ENCODE data around the gene PCDHB8. TPM values are rescaled to one million over a fixed set of nuclear protein-coding genes. Genes with fewer than 3 reads are reported as not detected.
"Not testable (repeated sequence)": the region's sequence is repeated elsewhere in the genome, so short reads cannot be mapped to it uniquely, and the experiment has no call there.

Gene PCDHB8
- total RNA-seq, 1 experiment from 2014 or later, result 7.6 TPM

DNA sequence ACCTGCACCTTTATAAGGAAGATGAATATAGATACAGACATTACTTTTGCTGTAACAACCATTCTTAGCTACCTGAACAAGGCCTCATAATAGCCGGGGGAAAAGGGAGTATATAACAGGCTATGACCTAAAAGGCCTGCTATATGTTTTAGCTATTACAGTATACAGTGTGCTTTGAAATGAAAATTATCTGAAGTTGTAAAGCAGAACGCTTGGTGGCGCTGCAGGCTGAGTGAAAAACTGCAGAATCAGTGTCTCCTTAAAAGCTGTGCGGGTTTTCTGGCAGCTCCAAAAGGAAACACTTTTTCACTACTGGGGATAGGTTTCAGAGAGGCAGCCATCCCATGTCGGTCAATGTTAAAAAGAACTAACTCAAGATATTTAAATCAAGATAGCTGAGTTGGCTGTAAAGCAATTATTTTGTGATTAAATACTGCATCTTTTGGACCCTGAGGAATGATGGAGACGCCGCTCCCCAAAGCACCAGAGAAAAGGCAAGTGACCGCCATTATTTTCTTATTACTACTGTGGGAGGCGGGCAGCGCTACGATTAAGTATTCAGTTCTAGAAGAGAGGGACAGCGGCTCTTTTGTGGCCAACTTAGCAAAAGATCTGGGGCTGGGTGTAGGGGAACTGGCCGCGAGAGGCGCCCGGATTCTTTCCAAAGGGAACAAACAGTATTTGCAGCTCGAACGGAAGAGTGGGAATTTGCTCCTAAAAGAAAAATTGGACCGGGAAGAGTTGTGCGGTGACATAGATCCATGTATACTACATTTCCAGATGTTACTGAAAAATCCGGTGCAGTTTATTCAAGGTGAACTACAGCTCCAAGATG is 21.8 kb upstream of the PCDHB8 start:
- BruUV-seq (replicated peaks), result no TSS peak
- Histone ChIP-seq H3K27me3 (ENCODE audit: control insufficient read depth, insufficient read depth, low read length) (no peaks in the 10 kb centered on the region), H3K9me3 (ENCODE audit: control insufficient read depth, insufficient read depth, low read depth, low read length) (no peaks in the 10 kb centered on the region), H3K27ac (ENCODE audit: low read length) (peak overlapping the region; percentile 59), H3K4me3 (ENCODE audit: low read depth in 2 of 2, low read length in 2 of 2) (peak overlapping the region; percentile 47 to 49), H3K36me3 (ENCODE audit: control insufficient read depth, insufficient read depth, low read length) (no peaks in the 10 kb centered on the region), H3K4me1 (ENCODE audit: control insufficient read depth, insufficient read depth, low read length) (peaks cover 10% of the 10 kb centered on the region; the same call in 1 of the 2 replicates)
- POLR2A ChIA-PET, result no interaction called here
- intact Hi-C loops (cut with micrococcal nuclease; ENCODE audit: unreplicated experiment), result loop anchor here (2.0 kb wide), 1 partner anchor 55 kb away; the partner anchor contains the start of gene PCDHB3
- CTCF ChIA-PET, result interaction anchor here (0.6 to 1.9 kb wide), 9 partner anchors 15 to 321 kb away, joined by 3 to 10 read pairs (median 5); partner anchors contain the start of genes PCDHB14, PCDHB16, PCDHB2 and PCDHB8
- in situ Hi-C loops (cut with HindIII; ENCODE audit: low pct_unique_long_range_greater_than_20kb, low sequenced_read_pairs), result no loop called here
- ATAC-seq, result peak; percentile 92
- DNase-seq (ENCODE audit: low read depth, low spot score), result no peak
- TF ChIP-seq, protein P1, sequence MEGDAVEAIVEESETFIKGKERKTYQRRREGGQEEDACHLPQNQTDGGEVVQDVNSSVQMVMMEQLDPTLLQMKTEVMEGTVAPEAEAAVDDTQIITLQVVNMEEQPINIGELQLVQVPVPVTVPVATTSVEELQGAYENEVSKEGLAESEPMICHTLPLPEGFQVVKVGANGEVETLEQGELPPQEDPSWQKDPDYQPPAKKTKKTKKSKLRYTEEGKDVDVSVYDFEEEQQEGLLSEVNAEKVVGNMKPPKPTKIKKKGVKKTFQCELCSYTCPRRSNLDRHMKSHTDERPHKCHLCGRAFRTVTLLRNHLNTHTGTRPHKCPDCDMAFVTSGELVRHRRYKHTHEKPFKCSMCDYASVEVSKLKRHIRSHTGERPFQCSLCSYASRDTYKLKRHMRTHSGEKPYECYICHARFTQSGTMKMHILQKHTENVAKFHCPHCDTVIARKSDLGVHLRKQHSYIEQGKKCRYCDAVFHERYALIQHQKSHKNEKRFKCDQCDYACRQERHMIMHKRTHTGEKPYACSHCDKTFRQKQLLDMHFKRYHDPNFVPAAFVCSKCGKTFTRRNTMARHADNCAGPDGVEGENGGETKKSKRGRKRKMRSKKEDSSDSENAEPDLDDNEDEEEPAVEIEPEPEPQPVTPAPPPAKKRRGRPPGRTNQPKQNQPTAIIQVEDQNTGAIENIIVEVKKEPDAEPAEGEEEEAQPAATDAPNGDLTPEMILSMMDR (IDR thresholded peaks at IDR 0.05), result peak; percentile 84
- TF ChIP-seq SIN3A (IDR thresholded peaks at IDR 0.05; ENCODE audit: borderline replicate concordance, insufficient read depth, low read depth, low read length), result no peak

DNA sequence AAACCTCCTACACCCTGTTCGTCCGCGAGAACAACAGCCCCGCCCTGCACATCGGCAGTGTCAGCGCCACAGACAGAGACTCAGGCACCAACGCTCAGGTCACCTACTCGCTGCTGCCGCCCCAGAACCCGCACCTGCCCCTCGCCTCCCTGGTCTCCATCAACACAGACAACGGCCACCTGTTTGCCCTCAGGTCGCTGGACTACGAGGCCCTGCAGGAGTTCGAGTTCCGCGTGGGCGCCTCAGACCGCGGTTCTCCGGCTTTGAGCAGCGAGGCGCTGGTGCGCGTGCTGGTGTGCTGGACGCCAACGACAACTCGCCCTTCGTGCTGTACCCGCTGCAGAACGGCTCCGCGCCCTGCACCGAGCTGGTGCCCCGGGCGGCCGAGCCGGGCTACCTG is 20.2 kb upstream of the PCDHB8 start:
- H3K36me3 ChIP-seq (ENCODE audit: control insufficient read depth, insufficient read depth, low read length); BruUV-seq (replicated peaks); intact Hi-C loops (cut with micrococcal nuclease; ENCODE audit: unreplicated experiment); H3K27ac ChIP-seq (ENCODE audit: low read length); CTCF ChIA-PET; ATAC-seq; H3K9me3 ChIP-seq (ENCODE audit: control insufficient read depth, insufficient read depth, low read depth, low read length); H3K4me3 ChIP-seq (ENCODE audit: low read depth in 2 of 2, low read length in 2 of 2); POLR2A ChIA-PET; H3K4me1 ChIP-seq (ENCODE audit: control insufficient read depth, insufficient read depth, low read length); DNase-seq (ENCODE audit: low read depth, low spot score); in situ Hi-C loops (cut with HindIII; ENCODE audit: low pct_unique_long_range_greater_than_20kb, low sequenced_read_pairs); H3K27me3 ChIP-seq (ENCODE audit: control insufficient read depth, insufficient read depth, low read length): not testable (repeated sequence)

DNA sequence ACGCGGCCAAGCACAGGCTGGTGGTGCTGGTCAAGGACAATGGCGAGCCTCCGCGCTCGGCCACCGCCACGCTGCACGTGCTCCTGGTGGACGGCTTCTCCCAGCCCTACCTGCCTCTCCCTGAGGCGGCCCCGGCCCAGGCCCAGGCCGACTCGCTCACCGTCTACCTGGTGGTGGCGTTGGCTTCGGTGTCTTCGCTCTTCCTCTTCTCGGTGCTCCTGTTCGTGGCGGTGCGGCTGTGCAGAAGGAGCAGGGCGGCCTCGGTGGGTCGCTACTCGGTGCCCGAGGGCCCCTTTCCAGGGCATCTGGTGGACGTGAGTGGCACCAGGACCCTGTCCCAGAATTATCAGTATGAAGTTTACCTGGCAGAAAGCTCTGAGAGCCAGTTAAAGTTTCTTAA is 19.7 kb upstream of the PCDHB8 start:
- H3K27ac ChIP-seq (ENCODE audit: low read length); H3K27me3 ChIP-seq (ENCODE audit: control insufficient read depth, insufficient read depth, low read length); ATAC-seq; intact Hi-C loops (cut with micrococcal nuclease; ENCODE audit: unreplicated experiment); H3K4me3 ChIP-seq (ENCODE audit: low read depth in 2 of 2, low read length in 2 of 2); POLR2A ChIA-PET; H3K4me1 ChIP-seq (ENCODE audit: control insufficient read depth, insufficient read depth, low read length); H3K9me3 ChIP-seq (ENCODE audit: control insufficient read depth, insufficient read depth, low read depth, low read length); H3K36me3 ChIP-seq (ENCODE audit: control insufficient read depth, insufficient read depth, low read length); BruUV-seq (replicated peaks); in situ Hi-C loops (cut with HindIII; ENCODE audit: low pct_unique_long_range_greater_than_20kb, low sequenced_read_pairs); CTCF ChIA-PET; DNase-seq (ENCODE audit: low read depth, low spot score): not testable (repeated sequence)

DNA sequence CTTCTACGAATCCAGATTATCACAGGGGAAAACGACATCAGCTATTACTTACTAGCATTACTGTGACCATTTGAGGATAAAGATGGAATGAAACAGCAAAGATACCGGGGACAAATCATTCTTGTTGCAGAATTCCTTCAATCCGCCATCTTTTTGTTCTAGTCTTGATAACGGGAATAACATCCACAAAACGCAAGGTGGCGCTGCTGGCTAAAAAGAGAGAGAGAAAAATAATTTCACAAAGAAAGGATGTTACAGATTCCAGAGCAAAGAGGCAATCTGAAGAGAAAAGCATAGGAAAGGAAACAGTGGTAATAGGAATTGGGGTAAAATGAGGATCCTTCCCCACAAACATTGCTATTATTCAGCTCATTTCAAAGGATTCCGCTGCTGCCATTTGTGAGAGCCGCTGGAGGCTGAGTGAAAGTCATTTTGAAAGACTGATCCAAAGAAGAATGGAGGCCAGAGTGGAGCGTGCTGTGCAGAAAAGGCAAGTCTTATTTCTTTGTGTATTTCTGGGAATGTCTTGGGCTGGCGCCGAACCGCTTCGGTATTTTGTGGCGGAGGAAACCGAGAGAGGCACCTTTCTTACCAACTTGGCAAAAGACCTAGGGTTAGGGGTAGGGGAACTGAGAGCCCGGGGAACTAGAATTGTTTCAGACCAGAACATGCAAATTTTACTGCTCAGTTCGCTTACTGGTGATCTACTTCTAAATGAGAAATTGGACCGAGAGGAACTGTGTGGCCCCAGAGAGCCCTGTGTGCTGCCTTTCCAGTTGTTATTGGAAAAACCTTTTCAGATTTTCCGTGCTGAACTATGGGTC is 5.0 kb upstream of the PCDHB8 start, which contains the start of gene PCDHB7:
Gene PCDHB7, plus strand, starts transcription at position 264 of the 824 bp plus-strand sequence. Its CDS starts 192 bp downstream, at position 456.
- no peaks in the 10 kb centered on the region for H3K9me3 ChIP-seq (ENCODE audit: control insufficient read depth, insufficient read depth, low read depth, low read length)
- H3K4me1 ChIP-seq (ENCODE audit: control insufficient read depth, insufficient read depth, low read length), result peaks cover 7% of the 10 kb centered on the region
- DNase-seq (ENCODE audit: low read depth, low spot score) (no peak), ATAC-seq (no peak)
- 0 out of 4 replicates have a peak within 1 kb of the TSS, but pooled peaks of 1 of the 2 experiments have one; percentile 12 for H3K4me3 ChIP-seq (ENCODE audit: low read depth in 2 of 2, low read length in 2 of 2)
- in situ Hi-C loops (cut with HindIII; ENCODE audit: low pct_unique_long_range_greater_than_20kb, low sequenced_read_pairs), result no loop called here
- POLR2A ChIA-PET, result no interaction called here
- CTCF ChIA-PET, result interaction anchor here (1.2 kb wide), 1 partner anchor 78 kb away, joined by 6 read pairs; the partner anchor contains the start of gene PCDHB2
- BruUV-seq (replicated peaks), result no TSS peak
- no peaks in the 10 kb centered on the region for H3K36me3 ChIP-seq (ENCODE audit: control insufficient read depth, insufficient read depth, low read length)
- TF ChIP-seq, protein P1 (IDR thresholded peaks at IDR 0.05), result peak; percentile 73
- TF ChIP-seq, protein P2, sequence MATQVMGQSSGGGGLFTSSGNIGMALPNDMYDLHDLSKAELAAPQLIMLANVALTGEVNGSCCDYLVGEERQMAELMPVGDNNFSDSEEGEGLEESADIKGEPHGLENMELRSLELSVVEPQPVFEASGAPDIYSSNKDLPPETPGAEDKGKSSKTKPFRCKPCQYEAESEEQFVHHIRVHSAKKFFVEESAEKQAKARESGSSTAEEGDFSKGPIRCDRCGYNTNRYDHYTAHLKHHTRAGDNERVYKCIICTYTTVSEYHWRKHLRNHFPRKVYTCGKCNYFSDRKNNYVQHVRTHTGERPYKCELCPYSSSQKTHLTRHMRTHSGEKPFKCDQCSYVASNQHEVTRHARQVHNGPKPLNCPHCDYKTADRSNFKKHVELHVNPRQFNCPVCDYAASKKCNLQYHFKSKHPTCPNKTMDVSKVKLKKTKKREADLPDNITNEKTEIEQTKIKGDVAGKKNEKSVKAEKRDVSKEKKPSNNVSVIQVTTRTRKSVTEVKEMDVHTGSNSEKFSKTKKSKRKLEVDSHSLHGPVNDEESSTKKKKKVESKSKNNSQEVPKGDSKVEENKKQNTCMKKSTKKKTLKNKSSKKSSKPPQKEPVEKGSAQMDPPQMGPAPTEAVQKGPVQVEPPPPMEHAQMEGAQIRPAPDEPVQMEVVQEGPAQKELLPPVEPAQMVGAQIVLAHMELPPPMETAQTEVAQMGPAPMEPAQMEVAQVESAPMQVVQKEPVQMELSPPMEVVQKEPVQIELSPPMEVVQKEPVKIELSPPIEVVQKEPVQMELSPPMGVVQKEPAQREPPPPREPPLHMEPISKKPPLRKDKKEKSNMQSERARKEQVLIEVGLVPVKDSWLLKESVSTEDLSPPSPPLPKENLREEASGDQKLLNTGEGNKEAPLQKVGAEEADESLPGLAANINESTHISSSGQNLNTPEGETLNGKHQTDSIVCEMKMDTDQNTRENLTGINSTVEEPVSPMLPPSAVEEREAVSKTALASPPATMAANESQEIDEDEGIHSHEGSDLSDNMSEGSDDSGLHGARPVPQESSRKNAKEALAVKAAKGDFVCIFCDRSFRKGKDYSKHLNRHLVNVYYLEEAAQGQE (IDR thresholded peaks at IDR 0.05; ENCODE audit: insufficient read depth in 1 of 2, low read depth in 2 of 2, low read length in 1 of 2), result no peak
- no peak within 1 kb of the TSS for H3K27ac ChIP-seq (ENCODE audit: low read length)
- intact Hi-C loops (cut with micrococcal nuclease; ENCODE audit: unreplicated experiment), result no loop called here
- peaks cover 24% of the 10 kb centered on the region for H3K27me3 ChIP-seq (ENCODE audit: control insufficient read depth, insufficient read depth, low read length)

Data from Panc1 (cell line).